ENCODE results near the gene NISCH. TPM values are rescaled to one million over a fixed set of nuclear protein-coding genes. Genes with fewer than 3 reads are reported as not detected.

Gene NISCH
- total and polyA plus RNA-seq, 2 of the 8 experiments (the other 6 are each of a cell fraction or from before 2014, with no cell fraction given): 71.2 to 71.9 TPM

DNA sequence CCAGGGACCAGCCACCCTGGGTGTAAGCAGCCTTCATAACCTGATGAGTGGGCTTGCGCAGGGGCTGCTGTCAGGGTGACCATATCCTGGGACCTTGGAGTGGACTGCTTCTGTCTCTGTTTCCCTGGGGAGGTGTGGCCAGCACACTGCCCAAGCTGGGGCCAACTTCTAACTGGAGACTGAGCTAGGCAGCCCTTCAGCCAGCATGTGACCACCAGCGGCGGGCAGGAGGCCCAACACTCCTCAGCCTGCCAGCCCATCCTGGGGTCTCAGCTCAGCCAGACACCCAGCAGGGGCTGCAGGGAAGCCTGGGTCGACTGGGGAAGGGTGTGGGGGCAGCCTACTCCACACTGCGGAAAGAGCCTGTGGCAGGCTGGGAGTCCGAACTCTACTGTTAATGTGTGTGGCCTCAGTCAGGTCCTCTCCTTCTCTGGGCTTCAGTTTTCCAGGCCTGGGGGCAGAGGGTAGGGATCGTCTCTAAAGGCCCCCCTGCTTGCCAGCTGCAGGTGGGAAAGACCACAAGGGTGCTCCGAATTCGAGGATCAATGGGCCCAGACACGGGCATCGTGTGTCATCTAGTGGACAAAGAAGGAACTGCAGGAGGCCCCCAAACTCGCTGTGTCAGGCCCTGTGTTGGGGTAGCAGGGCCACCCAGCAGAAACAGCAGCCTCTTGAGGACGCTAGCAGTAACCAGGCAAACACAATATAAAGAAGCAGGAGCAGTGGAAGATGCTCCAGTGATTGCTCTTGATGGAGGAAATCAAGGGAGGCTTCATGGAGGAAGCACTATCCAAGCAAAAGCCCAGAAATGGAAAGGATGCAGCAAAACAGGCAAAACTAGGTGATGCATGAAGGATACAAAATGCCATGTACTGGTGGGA is 8.5 kb upstream of the NISCH start:
- H3K79me2 ChIP-seq (ENCODE audit: control insufficient read depth in 1 of 2, insufficient read depth in 2 of 2, low read length in 2 of 2): no peaks in the 10 kb centered on the region
- H3K36me3 ChIP-seq (ENCODE audit: control insufficient read depth in 2 of 4, insufficient read depth in 4 of 4, low read length in 3 of 4): no peaks in the 10 kb centered on the region
- no peaks in the 10 kb centered on the region for H4K20me1 ChIP-seq (replicated peaks in 1 of 2; ENCODE audit: control insufficient read depth in 1 of 2, insufficient read depth in 2 of 2, low read length in 2 of 2)
- H3K4me1 ChIP-seq (replicated peaks in 1 of 4; ENCODE audit: control insufficient read depth in 3 of 4, insufficient read depth in 4 of 4, low read length in 3 of 4): peaks cover 0 to 18% (median 10%) of the 10 kb centered on the region in 4 experiments; a peak in 5 of 7 replicates
- no peak overlapping the region; the same call in 1 of the 2 replicates for H2BK15ac ChIP-seq (ENCODE audit: low read length)
- H3K56ac ChIP-seq (replicated peaks; ENCODE audit: insufficient read length, low read depth, low read length): no peak overlapping the region
- H2BK20ac ChIP-seq (ENCODE audit: low read length): no peak overlapping the region
- peak overlapping the region; percentile 70 for H2BK12ac ChIP-seq (ENCODE audit: low read depth, low read length)
- H3K23me2 ChIP-seq (ENCODE audit: low read depth, low read length): peaks cover 4% of the 10 kb centered on the region; the same call in 1 of the 2 replicates
- no peak overlapping the region for H3K27ac ChIP-seq (ENCODE audit: low read depth, low read length)
- H2BK5ac ChIP-seq (ENCODE audit: low read depth, low read length): no peak overlapping the region
- no peak overlapping the region for H2BK120ac ChIP-seq (replicated peaks; ENCODE audit: low read depth, low read length)
- no peak overlapping the region for H4K5ac ChIP-seq (ENCODE audit: insufficient read length, low read depth, low read length)
- no peak overlapping the region for H4K8ac ChIP-seq (ENCODE audit: extremely low read depth, insufficient read depth, low read length)
- peaks cover 3% of the 10 kb centered on the region; the same call in 1 of the 2 replicates for H3K79me1 ChIP-seq (ENCODE audit: low read depth, low read length)
- ChIA-PET POLR2A (ENCODE audit: partially characterized antibody) (interaction anchor here (0.9 to 12.3 kb wide), 7 partner anchors 10 to 170 kb away, joined by 3 to 112 read pairs (median 4); no protein-coding TSS in a partner anchor), CTCF (ENCODE audit: partially characterized antibody) (interaction anchor here (0.6 to 12.8 kb wide), 40 partner anchors 7 to 346 kb away, joined by 3 to 109 read pairs (median 4); partner anchors contain the start of genes STAB1 and TNNC1)
- H2AK5ac ChIP-seq (ENCODE audit: low read depth, low read length): no peak overlapping the region
- 40% methylated on average over 13 of the region's 13 CpGs; no CpG with 5 or more reads in 1 of the 2 experiments for WGBS, 2 experiments (ENCODE audit: extremely low coverage in 1 of 2, insufficient coverage in 1 of 2, insufficient read length in 1 of 2, insufficient replicate concordance in 2 of 2, low coverage in 1 of 2, low lambda C conversion rate in 2 of 2, missing lambda C conversion rate in 1 of 2)
- DNase-seq (ENCODE audit: low read depth in 1 of 2, low spot score in 2 of 2) (peak; percentile 75 to 95), FAIRE-seq (peak; percentile 69)
- no peak overlapping the region; a peak in 1 of 7 replicates for H3K9ac ChIP-seq (replicated peaks in 1 of 4; ENCODE audit: extremely low read depth in 1 of 4, low read depth in 3 of 4, low read length in 3 of 4)
- no peak overlapping the region for H3K14ac ChIP-seq (ENCODE audit: insufficient read length)
- H3K4ac ChIP-seq (replicated peaks; ENCODE audit: insufficient read length, low read depth, low read length): no peak overlapping the region
- H3K18ac ChIP-seq (ENCODE audit: extremely low read depth, low read length): no peak overlapping the region
- H3K4me2 ChIP-seq (ENCODE audit: insufficient read depth in 1 of 2, low read depth in 2 of 2, low read length in 2 of 2): no peak overlapping the region
- no peak overlapping the region for H2AFZ ChIP-seq (ENCODE audit: low read length)
- no peak overlapping the region for H3K23ac ChIP-seq (ENCODE audit: insufficient read length)
- H3K27me3 ChIP-seq (replicated peaks in 1 of 4; ENCODE audit: control insufficient read depth in 3 of 4, extremely low read depth in 1 of 4, insufficient read depth in 3 of 4, low read length in 3 of 4): 0 out of 7 replicates have a peak, but pooled peaks cover 0 to 2% (median 0%) of the 10 kb centered on the region in 4 experiments
- no peak overlapping the region for H4K91ac ChIP-seq (replicated peaks; ENCODE audit: insufficient read length, low read length)
- no peak overlapping the region for H3K4me3 ChIP-seq (ENCODE audit: extremely low read depth in 1 of 4, insufficient read depth in 2 of 4, low read depth in 3 of 4, low read length in 4 of 4)
- no peaks in the 10 kb centered on the region for H3K9me3 ChIP-seq (ENCODE audit: insufficient read depth in 2 of 2, low read depth in 1 of 2, low read length in 1 of 2)
- TF ChIP-seq SIN3A (conservative IDR thresholded peaks at IDR 0.05 in 1 of 2, IDR thresholded peaks at IDR 0.05 in 1 of 2; ENCODE audit: low read depth in 1 of 2, low read length in 2 of 2): 0 out of 4 replicates have a peak, but pooled peaks of 1 of the 2 experiments have one; percentile 59
- no peak for TF ChIP-seq RXRA (IDR thresholded peaks at IDR 0.05; ENCODE audit: insufficient read depth, low read depth, low read length)
- TF ChIP-seq MAFK (IDR thresholded peaks at IDR 0.05; ENCODE audit: low read depth, low read length): peak; percentile 67; the same call in 1 of the 2 replicates
- TF ChIP-seq CREB1 (IDR thresholded peaks at IDR 0.05): peak; percentile 40; the same call in 1 of the 2 replicates

All from H1 (cell line).